A549 treated with Hydrocortisone at 1 μM for 4 hours (cell line): ENCODE data around the gene PSMC5. TPM values are rescaled to one million over a fixed set of nuclear protein-coding genes. Genes with fewer than 3 reads are reported as not detected.

Source experiments
- total RNA-seq: library from RNA; stranded (reverse); fragments of 200-300 nt; extraction: Qiagen RNA extraction; gene quantifications from 5 replicates; pipeline ENCODE4 v1.2.3, GENCODE V29; 2022

The PSMC5 gene
- 207 to 230 TPM (median 219 TPM) in 5 replicates for total RNA-seq

DNA sequence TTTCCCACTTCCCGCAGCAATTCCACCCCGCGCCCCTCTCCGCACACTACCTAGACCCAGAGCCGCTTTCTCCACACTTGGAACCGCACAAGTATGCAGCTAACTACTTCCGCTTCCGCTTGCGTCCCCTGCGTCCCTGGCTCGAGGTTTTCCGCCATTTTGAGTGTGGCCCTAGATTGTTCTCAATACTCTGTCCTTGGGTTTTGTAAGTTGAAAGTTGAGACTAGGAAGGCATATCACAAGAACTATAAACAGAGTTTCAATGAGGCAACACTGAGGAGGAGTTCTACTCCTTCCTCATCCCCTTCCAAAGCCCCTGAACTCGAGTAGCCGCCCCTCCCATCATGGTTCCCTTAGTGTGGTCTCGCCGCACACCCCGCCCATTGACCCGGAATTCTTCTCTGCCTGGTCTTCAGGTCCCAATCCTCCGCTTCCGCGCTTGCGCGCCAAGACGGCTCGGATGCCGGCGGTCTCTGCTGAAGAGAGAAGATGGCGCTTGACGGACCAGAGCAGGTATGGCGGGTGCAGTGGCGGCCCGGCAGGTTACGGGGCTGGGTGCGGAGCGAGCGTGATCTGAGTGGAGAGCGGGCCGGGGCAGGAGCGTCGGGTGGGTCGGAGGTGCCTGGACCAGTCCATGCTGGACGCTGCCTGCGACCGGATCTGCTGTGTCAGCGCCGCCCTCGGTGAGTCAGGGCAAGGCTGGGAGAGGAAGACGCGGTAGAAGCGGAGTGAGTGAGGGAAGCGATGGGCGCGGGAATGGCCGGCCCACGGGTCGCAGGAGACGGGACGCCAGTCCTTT, at the start of gene PSMC5, which contains the start of gene FTSJ3:
Gene PSMC5 (plus strand): TSS at position 430 of the 799 bp plus-strand sequence. CDS start 60 bp downstream, at position 490.
Gene FTSJ3 (minus strand): TSS at position 662 of the 799 bp plus-strand sequence. CDS start 761 bp downstream, outside the sequence.

DNA sequence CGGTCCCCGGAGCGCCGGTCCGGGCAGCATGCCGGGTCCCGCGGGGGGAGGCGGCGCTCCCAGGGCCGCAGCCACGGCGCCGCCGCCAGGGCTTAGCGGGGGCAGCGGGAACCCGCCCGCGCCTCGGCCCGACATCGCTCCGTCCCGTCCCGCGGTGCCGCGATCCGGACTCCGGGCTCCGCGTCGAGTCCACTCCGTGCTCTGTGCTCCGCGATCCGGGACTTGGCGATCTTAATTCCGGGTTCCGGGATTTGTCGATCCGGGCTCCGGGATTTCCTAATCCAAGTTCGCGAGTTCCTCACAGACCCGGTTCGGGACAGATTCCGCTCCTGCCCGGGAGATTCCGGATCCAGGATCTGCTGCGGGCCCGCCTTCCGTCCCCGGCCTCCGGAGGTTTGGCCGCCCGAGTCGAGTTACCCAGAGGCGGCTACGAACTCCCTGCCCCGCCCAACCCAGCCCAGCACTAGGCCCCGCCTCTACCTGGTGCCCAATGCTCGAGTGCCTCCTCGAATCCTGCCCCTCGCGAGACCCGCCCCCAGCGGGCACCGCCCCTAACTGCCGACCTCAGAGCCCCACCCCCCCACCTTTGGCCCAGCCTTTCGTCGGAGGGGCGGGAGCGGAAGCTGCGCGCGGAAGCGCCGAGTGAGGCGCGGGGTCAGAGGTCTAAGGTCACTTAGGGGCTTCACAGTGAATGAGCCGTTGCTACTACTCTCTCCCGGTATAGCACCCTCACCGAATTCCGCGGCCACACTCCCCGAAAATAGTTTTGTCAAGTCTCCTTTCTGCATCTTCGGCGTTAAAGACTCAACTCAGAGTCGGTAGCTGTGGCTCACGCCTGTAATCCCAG, 15.5 kb downstream of the PSMC5 start, which contains the start of gene SMARCD2:
Gene SMARCD2 (minus strand): TSS at position 146 of the 847 bp plus-strand sequence. CDS start 11 bp downstream, at position 135.

GRCh38 chr17:63873577-63873976, 46.3 kb downstream of the PSMC5 start, which contains the start of gene CSH2:
CSH2 (minus strand) TSS chr17:63873677; CDS start chr17:63873614, 63 bp downstream.

Other genes starting within 250 kb of the PSMC5 start
- 48.5 to 56.3 TPM (median 54.6 TPM) in 5 replicates for gene TACO1, start 226.5 kb upstream of the PSMC5 start, total RNA-seq
- 13.2 to 19.5 TPM (median 17.5 TPM) in 5 replicates for gene MAP3K3, start 205.0 kb upstream of the PSMC5 start, total RNA-seq
- gene LIMD2, start 127.3 kb upstream of the PSMC5 start, total RNA-seq, result 8.6 to 13.1 TPM (median 11.4 TPM) in 5 replicates
- 24.4 to 28.1 TPM (median 26.4 TPM) in 5 replicates for gene STRADA, start 85.6 kb upstream of the PSMC5 start, total RNA-seq
- 88.9 to 149 TPM (median 97.5 TPM) in 5 replicates for gene CCDC47, start 53.8 kb upstream of the PSMC5 start, total RNA-seq
- 90.8 to 118 TPM (median 92.2 TPM) in 5 replicates for gene DDX42, start 53.3 kb upstream of the PSMC5 start, total RNA-seq
- gene FTSJ3, start 232 bp downstream of the PSMC5 start, total RNA-seq, result 49.9 to 68.9 TPM (median 53.1 TPM) in 5 replicates
- gene SMARCD2, start 15.3 kb downstream of the PSMC5 start, total RNA-seq, result 52.5 to 63.2 TPM (median 58.6 TPM) in 5 replicates
- gene CSH2, start 46.2 kb downstream of the PSMC5 start, total RNA-seq, result not detected in 5 replicates
- not detected in 5 replicates for gene GH2, start 54.5 kb downstream of the PSMC5 start, total RNA-seq
- gene CSH1, start 69.1 kb downstream of the PSMC5 start, total RNA-seq, result not detected in 5 replicates
- gene CSHL1, start 83.8 kb downstream of the PSMC5 start, total RNA-seq, result not detected in 5 replicates
- gene GH1, start 91.4 kb downstream of the PSMC5 start, total RNA-seq, result not detected in 5 replicates
- gene CD79B, start 104.9 kb downstream of the PSMC5 start, total RNA-seq, result 0.08 to 0.09 TPM in 2 of 5 replicates, not detected in the others
- gene SCN4A, start 145.5 kb downstream of the PSMC5 start, total RNA-seq, result 0.03 to 0.15 TPM (median 0.07 TPM) in 5 replicates
- 0.46 to 0.89 TPM (median 0.53 TPM) in 5 replicates for gene PRR29, start 170.9 kb downstream of the PSMC5 start, total RNA-seq
- not detected in 5 replicates for gene ICAM2, start 193.2 kb downstream of the PSMC5 start, total RNA-seq